Erythroblast (primary cell): ENCODE results near the gene CFAP20.

Experiments used
- GATA1 ChIP-seq: IDR thresholded peaks from 2 replicates; pipeline ENCODE4 v1.6.1; 2011; ENCODE audit warnings: low read depth, mild to moderate bottlenecking, control low read depth, low read length, moderate library complexity
- POLR2A ChIP-seq: IDR thresholded peaks from 2 replicates; pipeline ENCODE4 v1.6.1; 2011; ENCODE audit warnings: mild to moderate bottlenecking, low read length

- TF ChIP-seq POLR2A (no peak), GATA1 (no peak)
These were observed 29.3 kb downstream of the CFAP20 start for GRCh38 chr16:58099956-58100300.
